Calu3 (cell line): Measurements from ENCODE around the gene ABCA2. TPM values are rescaled to one million over a fixed set of nuclear protein-coding genes. Genes with fewer than 3 reads are reported as not detected.

ENCODE experiments used
- BruUV-seq: library from RNA; stranded (reverse); fragments of 400-500 nt; replicated peaks from 2 replicates; lab custom pipeline; 2021; lab: Mats Ljungman, UMichigan
- CTCF ChIA-PET: fragments of 300-600 bp; sonication (Branson Sonifier 250); formaldehyde crosslinking; loops from one replicate; lab custom pipeline; 2022; ENCODE audit warnings: antibody characterized with exemption; lab: Charles Lee
- DNase-seq: peaks from one replicate; pipeline ENCODE4 v3.0.0; 2022
- H3K27ac Mint-ChIP-seq: one replicate; pipeline ENCODE4 v1.8.0; 2022; ENCODE audit warnings: mixed read lengths; ENCODE audit not compliant: unreplicated experiment
- H3K27me3 Mint-ChIP-seq: one replicate; pipeline ENCODE4 v1.8.0; 2022; ENCODE audit warnings: mixed read lengths; ENCODE audit not compliant: unreplicated experiment
- H3K36me3 Mint-ChIP-seq: one replicate; pipeline ENCODE4 v1.8.0; 2022; ENCODE audit warnings: mild to moderate bottlenecking, moderate library complexity, mixed read lengths; ENCODE audit not compliant: insufficient read depth, unreplicated experiment
- H3K4me1 Mint-ChIP-seq: one replicate; pipeline ENCODE4 v1.8.0; 2022; ENCODE audit warnings: mild to moderate bottlenecking, low read depth, mixed read lengths; ENCODE audit not compliant: unreplicated experiment
- H3K4me3 Mint-ChIP-seq: one replicate; pipeline ENCODE4 v1.8.0; 2022; ENCODE audit warnings: mild to moderate bottlenecking, low read depth, moderate library complexity, mixed read lengths; ENCODE audit not compliant: unreplicated experiment
- H3K9me3 Mint-ChIP-seq: one replicate; pipeline ENCODE4 v1.8.0; 2022; ENCODE audit warnings: low read depth, mixed read lengths; ENCODE audit not compliant: unreplicated experiment
- CTCF ChIP-seq: fragments of 200-600 bp; IDR thresholded peaks from one replicate; pipeline ENCODE4 v1.8.0; 2022; ENCODE audit warnings: antibody characterized with exemption; ENCODE audit not compliant: unreplicated experiment
- intact Hi-C: fragments of 100-400 bp; cut with micrococcal nuclease; formaldehyde crosslinking; loops from one replicate; pipeline ENCODE4 v1.10.0; 2022; ENCODE audit not compliant: unreplicated experiment
- total RNA-seq: library from RNA; stranded (reverse); gene quantifications from 2 replicates; pipeline ENCODE4 v1.2.3, GENCODE V29; 2022

Gene ABCA2
- total RNA-seq, 1 experiment from 2014 or later, result 47.6 TPM

GRCh38 chr9:136983656-136984314, 44.3 kb downstream of the ABCA2 start:
- Mint-ChIP-seq H3K4me1 (no peaks in the 10 kb centered on the region), H3K27me3 (peaks cover 29% of the 10 kb centered on the region), H3K9me3 (no peaks in the 10 kb centered on the region), H3K4me3 (no peak overlapping the region), H3K36me3 (no peaks in the 10 kb centered on the region), H3K27ac (no peak overlapping the region)
- CTCF ChIA-PET, result no interaction called here
- no TSS peak for BruUV-seq
- DNase-seq, result no peak
- intact Hi-C loops, result no loop called here
- no peak for TF ChIP-seq CTCF

GRCh38 chr9:136983167-136983566, 44.9 kb downstream of the ABCA2 start:
- Mint-ChIP-seq H3K9me3 (no peaks in the 10 kb centered on the region), H3K4me1 (no peaks in the 10 kb centered on the region), H3K27me3 (peaks cover 25% of the 10 kb centered on the region), H3K36me3 (no peaks in the 10 kb centered on the region), H3K27ac (no peak overlapping the region), H3K4me3 (no peak overlapping the region)
- CTCF ChIA-PET, result no interaction called here
- no TSS peak for BruUV-seq
- intact Hi-C loops, result no loop called here
- TF ChIP-seq CTCF, result no peak
- DNase-seq, result no peak

GRCh38 chr9:136982232-136983051, 45.6 kb downstream of the ABCA2 start, which contains the start of gene LCNL1:
Gene LCNL1, plus strand, starts transcription at chr9:136982993. Its CDS starts 594 bp downstream, at chr9:136983587.
- H3K27ac Mint-ChIP-seq, result no peak within 1 kb of the TSS
- CTCF ChIA-PET, result no interaction called here
- H3K4me3 Mint-ChIP-seq, result no peak within 1 kb of the TSS
- TF ChIP-seq CTCF, result no peak
- no peaks in the 10 kb centered on the region for H3K36me3 Mint-ChIP-seq
- no TSS peak for BruUV-seq
- no peak for DNase-seq
- intact Hi-C loops, result no loop called here
- peaks cover 17% of the 10 kb centered on the region for H3K27me3 Mint-ChIP-seq
- no peaks in the 10 kb centered on the region for H3K9me3 Mint-ChIP-seq
- H3K4me1 Mint-ChIP-seq, result no peaks in the 10 kb centered on the region

GRCh38 chr9:136981588-136982231, 46.3 kb downstream of the ABCA2 start:
- H3K4me3 Mint-ChIP-seq, result no peak overlapping the region
- CTCF ChIA-PET, result no interaction called here
- no peaks in the 10 kb centered on the region for H3K4me1 Mint-ChIP-seq
- TF ChIP-seq CTCF, result no peak
- no TSS peak for BruUV-seq
- DNase-seq, result no peak
- peaks cover 15% of the 10 kb centered on the region for H3K27me3 Mint-ChIP-seq
- no peak overlapping the region for H3K27ac Mint-ChIP-seq
- H3K36me3 Mint-ChIP-seq, result no peaks in the 10 kb centered on the region
- no peaks in the 10 kb centered on the region for H3K9me3 Mint-ChIP-seq
- intact Hi-C loops, result no loop called here
